Mesendoderm (in vitro differentiated cells): ENCODE data around the gene SCNN1G.

Source experiments
- DNase-seq: peaks from one replicate; pipeline ENCODE4 v3.0.0; 2013
- H2AK5ac ChIP-seq: 2 replicates; pipeline ENCODE4 v1.6.1; 2013; ENCODE audit warnings: low read length, inconsistent platforms
- H2BK120ac ChIP-seq: 2 replicates; pipeline ENCODE4 v1.6.1; 2013; ENCODE audit warnings: low read depth, mild to moderate bottlenecking, low read length, moderate library complexity, mixed read lengths
- H2BK15ac ChIP-seq: replicated peaks from 2 replicates; pipeline ENCODE4 v1.6.1; 2013; ENCODE audit warnings: low read depth, mild to moderate bottlenecking, moderate library complexity
- H2BK5ac ChIP-seq: 2 replicates; pipeline ENCODE4 v1.6.1; 2013; ENCODE audit warnings: low read length, inconsistent platforms
- H3K18ac ChIP-seq: 2 replicates; pipeline ENCODE4 v1.6.1; 2013; ENCODE audit warnings: mild to moderate bottlenecking, low read length, mixed read lengths
- H3K23ac ChIP-seq: one replicate; pipeline ENCODE4 v1.6.1; 2013; ENCODE audit warnings: low read length
- H3K27ac ChIP-seq: 2 replicates; pipeline ENCODE4 v1.5.1; 2013; ENCODE audit warnings: low read depth, mild to moderate bottlenecking, inconsistent platforms, low read length, moderate library complexity
- H3K27me3 ChIP-seq: 2 replicates; pipeline ENCODE4 v1.6.1; 2013; ENCODE audit warnings: low read length, control low read depth, mild to moderate bottlenecking, inconsistent platforms; ENCODE audit not compliant: insufficient read depth, poor library complexity
- H3K36me3 ChIP-seq: 2 replicates; pipeline ENCODE4 v1.6.1; 2013; ENCODE audit warnings: low read length, inconsistent platforms; ENCODE audit not compliant: control insufficient read depth, insufficient read depth
- H3K4ac ChIP-seq: one replicate; pipeline ENCODE4 v1.6.1; 2013; ENCODE audit warnings: low read depth, mild to moderate bottlenecking, low read length, moderate library complexity
- H3K4me1 ChIP-seq: 2 replicates; pipeline ENCODE4 v1.6.1; 2013; ENCODE audit warnings: low read depth, low read length, inconsistent platforms; ENCODE audit not compliant: control insufficient read depth
- H3K4me2 ChIP-seq: 2 replicates; pipeline ENCODE4 v1.6.1; 2013; ENCODE audit warnings: low read length
- H3K4me3 ChIP-seq: 2 replicates; pipeline ENCODE4 v1.5.1; 2013; ENCODE audit warnings: mild to moderate bottlenecking, low read length
- H3K56ac ChIP-seq: one replicate; pipeline ENCODE4 v1.6.1; 2013; ENCODE audit warnings: low read length
- H3K79me1 ChIP-seq: 2 replicates; pipeline ENCODE4 v1.6.1; 2013; ENCODE audit warnings: low read length, inconsistent platforms
- H3K79me2 ChIP-seq: 2 replicates; pipeline ENCODE4 v1.6.1; 2013; ENCODE audit warnings: mild to moderate bottlenecking, low read length; ENCODE audit not compliant: control insufficient read depth, insufficient read depth
- H3K9ac ChIP-seq: 2 replicates; pipeline ENCODE4 v1.6.1; 2013; ENCODE audit warnings: low read length, inconsistent platforms
- H4K5ac ChIP-seq: one replicate; pipeline ENCODE4 v1.6.1; 2013; ENCODE audit warnings: low read length
- H4K8ac ChIP-seq: one replicate; pipeline ENCODE4 v1.6.1; 2013; ENCODE audit warnings: low read depth, mild to moderate bottlenecking, control low read depth, low read length, moderate library complexity
- WGBS: extraction: QIAGEN DNeasy Blood & Tissue Kit; methylation state at CpG from one replicate; pipeline ENCODE4 v1.1.7; 2013; ENCODE audit warnings: low lambda C conversion rate, missing lambda C conversion rate; ENCODE audit not compliant: insufficient coverage; ENCODE audit errors: extremely low coverage; 5-methylcytosine and 5-hydroxymethylcytosine counted together

The SCNN1G gene

GRCh38 chr16:23217646-23218045 is 35.1 kb downstream of the SCNN1G start:
- Histone ChIP-seq H3K56ac (no peak overlapping the region), H3K4me2 (no peak overlapping the region), H3K9ac (no peak overlapping the region), H3K4ac (no peak overlapping the region), H2AK5ac (no peak overlapping the region), H3K27me3 (no peaks in the 10 kb centered on the region), H3K36me3 (no peaks in the 10 kb centered on the region), H3K4me1 (no peaks in the 10 kb centered on the region), H3K79me1 (no peaks in the 10 kb centered on the region), H4K8ac (no peak overlapping the region), H3K18ac (no peak overlapping the region), H2BK15ac (no peak overlapping the region), H4K5ac (no peak overlapping the region), H3K4me3 (no peak overlapping the region), H2BK5ac (no peak overlapping the region), H3K79me2 (no peaks in the 10 kb centered on the region), H2BK120ac (no peak overlapping the region), H3K27ac (no peak overlapping the region), H3K23ac (no peak overlapping the region)
- WGBS = no CpG with 5 or more reads among the region's 8 CpGs
- DNase-seq = no peak

- no peak overlapping the region for H2BK5ac ChIP-seq
- no peaks in the 10 kb centered on the region for H3K36me3 ChIP-seq
- H3K4me3 ChIP-seq = no peak overlapping the region
- peak; percentile 19 for DNase-seq
- no peak overlapping the region for H3K9ac ChIP-seq
- no peaks in the 10 kb centered on the region for H3K27me3 ChIP-seq
- H3K79me2 ChIP-seq = no peaks in the 10 kb centered on the region
- no peak overlapping the region for H3K23ac ChIP-seq
- no peak overlapping the region for H4K5ac ChIP-seq
- H2BK120ac ChIP-seq = no peak overlapping the region
- no peak overlapping the region for H3K56ac ChIP-seq
- H3K4me1 ChIP-seq = no peaks in the 10 kb centered on the region
- no peak overlapping the region for H2AK5ac ChIP-seq
- no peak overlapping the region for H3K18ac ChIP-seq
- H3K27ac ChIP-seq = no peak overlapping the region
- no peaks in the 10 kb centered on the region for H3K79me1 ChIP-seq
- no peak overlapping the region for H4K8ac ChIP-seq
- H3K4ac ChIP-seq = no peak overlapping the region
- no peak overlapping the region for H2BK15ac ChIP-seq
- H3K4me2 ChIP-seq = no peak overlapping the region
These were observed 40.4 kb downstream of the SCNN1G start for GRCh38 chr16:23222929-23223328.

- H3K56ac ChIP-seq = no peak overlapping the region
- no peak for DNase-seq
- H3K27me3 ChIP-seq = no peaks in the 10 kb centered on the region
- no peak overlapping the region for H4K8ac ChIP-seq
- no peak overlapping the region for H2AK5ac ChIP-seq
- WGBS = no CpG with 5 or more reads among the region's 8 CpGs
- H2BK5ac ChIP-seq = no peak overlapping the region
- H3K36me3 ChIP-seq = no peaks in the 10 kb centered on the region
- no peak overlapping the region for H3K18ac ChIP-seq
- H3K9ac ChIP-seq = no peak overlapping the region
- no peaks in the 10 kb centered on the region for H3K4me1 ChIP-seq
- H3K79me2 ChIP-seq = no peaks in the 10 kb centered on the region
- no peak overlapping the region for H3K23ac ChIP-seq
- H2BK120ac ChIP-seq = no peak overlapping the region
- H3K4me2 ChIP-seq = no peak overlapping the region
- no peak overlapping the region for H3K27ac ChIP-seq
- H3K79me1 ChIP-seq = no peaks in the 10 kb centered on the region
- H3K4ac ChIP-seq = no peak overlapping the region
- no peak overlapping the region for H2BK15ac ChIP-seq
- no peak overlapping the region for H4K5ac ChIP-seq
- no peak overlapping the region for H3K4me3 ChIP-seq
These were observed 40.8 kb downstream of the SCNN1G start for GRCh38 chr16:23223368-23223767.

- Histone ChIP-seq H2AK5ac (no peak overlapping the region), H3K4me2 (no peak overlapping the region), H3K56ac (no peak overlapping the region), H4K5ac (no peak overlapping the region), H2BK120ac (no peak overlapping the region), H3K9ac (no peak overlapping the region), H2BK15ac (no peak overlapping the region), H3K27me3 (no peaks in the 10 kb centered on the region), H3K36me3 (no peaks in the 10 kb centered on the region), H3K18ac (no peak overlapping the region), H3K4ac (no peak overlapping the region), H3K79me2 (no peaks in the 10 kb centered on the region), H3K79me1 (no peaks in the 10 kb centered on the region), H3K4me1 (no peaks in the 10 kb centered on the region), H3K27ac (no peak overlapping the region), H4K8ac (no peak overlapping the region), H3K23ac (no peak overlapping the region), H2BK5ac (no peak overlapping the region), H3K4me3 (no peak overlapping the region)
- WGBS = 100% methylated on average over 3 of the region's 4 CpGs
- no peak for DNase-seq
These were observed 42.6 kb downstream of the SCNN1G start for GRCh38 chr16:23225109-23225508.

- H3K79me2 ChIP-seq = no peaks in the 10 kb centered on the region
- no peaks in the 10 kb centered on the region for H3K4me1 ChIP-seq
These were observed 43.1 kb downstream of the SCNN1G start for GRCh38 chr16:23225634-23226033.

GRCh38 chr16:23227529-23227928 is 45.0 kb downstream of the SCNN1G start:
- H4K5ac ChIP-seq = no peak overlapping the region
- H3K4me2 ChIP-seq = no peak overlapping the region
- H2AK5ac ChIP-seq = no peak overlapping the region
- no peak overlapping the region for H2BK5ac ChIP-seq
- no peak overlapping the region for H3K18ac ChIP-seq
- H3K27me3 ChIP-seq = no peaks in the 10 kb centered on the region
- H3K4me3 ChIP-seq = no peak overlapping the region
- no peak overlapping the region for H4K8ac ChIP-seq
- H3K27ac ChIP-seq = no peak overlapping the region
- no peak for DNase-seq
- no peak overlapping the region for H2BK120ac ChIP-seq
- no peaks in the 10 kb centered on the region for H3K79me1 ChIP-seq
- no peak overlapping the region for H3K9ac ChIP-seq
- H3K23ac ChIP-seq = no peak overlapping the region
- H3K36me3 ChIP-seq = no peaks in the 10 kb centered on the region
- WGBS = no CpG with 5 or more reads among the region's 4 CpGs
- no peaks in the 10 kb centered on the region for H3K4me1 ChIP-seq
- H3K79me2 ChIP-seq = no peaks in the 10 kb centered on the region
- no peak overlapping the region for H3K56ac ChIP-seq
- H2BK15ac ChIP-seq = no peak overlapping the region
- H3K4ac ChIP-seq = no peak overlapping the region

More at GRCh38 chr16:23225634-23226033, 43.1 kb downstream of the SCNN1G start:
- no peak for DNase-seq
- H3K18ac ChIP-seq = no peak overlapping the region
- no peak overlapping the region for H3K23ac ChIP-seq
- no peaks in the 10 kb centered on the region for H3K79me1 ChIP-seq
- no peak overlapping the region for H3K9ac ChIP-seq
- H4K8ac ChIP-seq = no peak overlapping the region
- H3K36me3 ChIP-seq = no peaks in the 10 kb centered on the region
- no peak overlapping the region for H4K5ac ChIP-seq
- H2BK15ac ChIP-seq = no peak overlapping the region
- no peak overlapping the region for H3K4ac ChIP-seq
- H2AK5ac ChIP-seq = no peak overlapping the region
- no peak overlapping the region for H3K4me2 ChIP-seq
- no peak overlapping the region for H3K27ac ChIP-seq
- no peak overlapping the region for H2BK5ac ChIP-seq
- H3K27me3 ChIP-seq = no peaks in the 10 kb centered on the region
- no peak overlapping the region for H2BK120ac ChIP-seq
- no peak overlapping the region for H3K56ac ChIP-seq
- no peak overlapping the region for H3K4me3 ChIP-seq
